Myocyte (in vitro differentiated cells): Measurements from ENCODE around the gene SALL3. TPM values are rescaled to one million over a fixed set of nuclear protein-coding genes. Genes with fewer than 3 reads are reported as not detected.

Source experiments
- total RNA-seq: library from RNA; depleted of rRNA; stranded (reverse); fragments of >200 nt; gene quantifications from 2 replicates; pipeline ENCODE4 v1.2.3, GENCODE V29; 2014

SALL3 gene
- total RNA-seq, 1 donor from 2014 or later: not detected

Other genes with a start within 250 kb of the SALL3 start
- gene ATP9B, start 89.6 kb downstream of the SALL3 start, total RNA-seq: 11.2 and 18.7 TPM in 2 replicates